ENCODE results near the gene ADGRD2. TPM values are rescaled to one million over a fixed set of nuclear protein-coding genes. Genes with fewer than 3 reads are reported as not detected.
A peak's percentile ranks its signal among the peaks of the same experiment; 100 is the strongest.

The ADGRD2 gene
- total RNA-seq, 1 donor from 2014 or later = not detected

- Mint-ChIP-seq H3K27me3 (ENCODE audit: unreplicated experiment) (peaks cover 4% of the 10 kb centered on the region), H3K4me1 (ENCODE audit: low read depth, unreplicated experiment) (no peaks in the 10 kb centered on the region), H3K36me3 (ENCODE audit: unreplicated experiment) (peaks cover 9% of the 10 kb centered on the region), H3K9me3 (ENCODE audit: unreplicated experiment) (no peaks in the 10 kb centered on the region), H3K4me3 (ENCODE audit: unreplicated experiment) (no peak overlapping the region), H3K27ac (ENCODE audit: unreplicated experiment) (no peak overlapping the region)
- no peak for DNase-seq
- TF ChIP-seq, protein P1, sequence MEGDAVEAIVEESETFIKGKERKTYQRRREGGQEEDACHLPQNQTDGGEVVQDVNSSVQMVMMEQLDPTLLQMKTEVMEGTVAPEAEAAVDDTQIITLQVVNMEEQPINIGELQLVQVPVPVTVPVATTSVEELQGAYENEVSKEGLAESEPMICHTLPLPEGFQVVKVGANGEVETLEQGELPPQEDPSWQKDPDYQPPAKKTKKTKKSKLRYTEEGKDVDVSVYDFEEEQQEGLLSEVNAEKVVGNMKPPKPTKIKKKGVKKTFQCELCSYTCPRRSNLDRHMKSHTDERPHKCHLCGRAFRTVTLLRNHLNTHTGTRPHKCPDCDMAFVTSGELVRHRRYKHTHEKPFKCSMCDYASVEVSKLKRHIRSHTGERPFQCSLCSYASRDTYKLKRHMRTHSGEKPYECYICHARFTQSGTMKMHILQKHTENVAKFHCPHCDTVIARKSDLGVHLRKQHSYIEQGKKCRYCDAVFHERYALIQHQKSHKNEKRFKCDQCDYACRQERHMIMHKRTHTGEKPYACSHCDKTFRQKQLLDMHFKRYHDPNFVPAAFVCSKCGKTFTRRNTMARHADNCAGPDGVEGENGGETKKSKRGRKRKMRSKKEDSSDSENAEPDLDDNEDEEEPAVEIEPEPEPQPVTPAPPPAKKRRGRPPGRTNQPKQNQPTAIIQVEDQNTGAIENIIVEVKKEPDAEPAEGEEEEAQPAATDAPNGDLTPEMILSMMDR (IDR thresholded peaks at IDR 0.05; ENCODE audit: partially characterized antibody, unreplicated experiment) = no peak
These were observed 13.2 kb upstream of the ADGRD2 start for GRCh38 chr9:124437086-124437485.

DNA sequence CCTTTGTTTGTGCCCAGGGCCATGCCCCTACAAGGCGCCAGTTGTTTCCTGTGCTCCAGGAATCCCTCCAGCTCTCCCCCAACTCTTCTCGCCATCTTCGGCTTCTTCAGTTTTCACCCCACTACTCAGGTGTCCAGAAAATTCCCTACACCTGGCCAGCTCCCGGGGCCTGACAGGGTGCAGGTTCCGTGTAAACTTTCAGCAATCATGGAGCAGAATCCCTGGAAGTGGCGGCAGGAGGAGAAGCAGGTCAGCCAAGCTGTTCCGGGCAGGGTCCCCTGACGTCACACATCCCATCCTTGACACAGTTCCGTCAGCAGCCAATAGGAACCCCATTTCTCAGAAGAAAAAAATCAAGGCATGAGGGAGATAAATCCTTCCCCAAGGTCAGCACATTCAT lies 12.2 kb upstream of the ADGRD2 start:
- Mint-ChIP-seq H3K4me3 (ENCODE audit: unreplicated experiment) (no peak overlapping the region), H3K4me1 (ENCODE audit: low read depth, unreplicated experiment) (no peaks in the 10 kb centered on the region), H3K36me3 (ENCODE audit: unreplicated experiment) (peaks cover 9% of the 10 kb centered on the region), H3K27ac (ENCODE audit: unreplicated experiment) (no peak overlapping the region), H3K9me3 (ENCODE audit: unreplicated experiment) (no peaks in the 10 kb centered on the region), H3K27me3 (ENCODE audit: unreplicated experiment) (peaks cover 4% of the 10 kb centered on the region)
- TF ChIP-seq, protein P1 (IDR thresholded peaks at IDR 0.05; ENCODE audit: partially characterized antibody, unreplicated experiment) = no peak
- DNase-seq = no peak

DNA sequence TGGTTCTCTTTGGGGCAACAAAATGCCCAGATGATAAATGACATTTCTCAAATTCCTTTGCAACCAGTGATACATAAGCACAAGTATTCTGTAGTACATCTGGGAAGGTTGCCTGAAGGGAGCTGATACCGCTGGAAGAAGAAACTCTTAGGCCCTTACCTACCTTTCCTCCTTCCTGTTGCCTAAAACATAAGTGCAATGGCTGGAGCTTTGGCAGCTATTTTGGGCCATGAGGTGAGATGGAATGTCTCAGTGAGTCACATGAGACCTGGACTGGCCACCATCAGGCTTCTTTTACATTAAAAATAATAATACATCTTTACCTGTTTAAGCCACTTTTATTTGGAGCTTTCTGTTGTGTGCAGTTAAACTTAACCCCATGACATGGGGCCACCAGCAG lies 11.2 kb upstream of the ADGRD2 start:
- TF ChIP-seq, protein P1 (IDR thresholded peaks at IDR 0.05; ENCODE audit: partially characterized antibody, unreplicated experiment) = no peak

GRCh38 chr9:124439686-124440243 lies 10.5 kb upstream of the ADGRD2 start:
- TF ChIP-seq, protein P1 (IDR thresholded peaks at IDR 0.05; ENCODE audit: partially characterized antibody, unreplicated experiment) = no peak
- H3K4me3 Mint-ChIP-seq (ENCODE audit: unreplicated experiment) = no peak overlapping the region
- H3K36me3 Mint-ChIP-seq (ENCODE audit: unreplicated experiment) = peaks cover 5% of the 10 kb centered on the region
- no peaks in the 10 kb centered on the region for H3K9me3 Mint-ChIP-seq (ENCODE audit: unreplicated experiment)
- DNase-seq = no peak
- H3K4me1 Mint-ChIP-seq (ENCODE audit: low read depth, unreplicated experiment) = no peaks in the 10 kb centered on the region
- H3K27me3 Mint-ChIP-seq (ENCODE audit: unreplicated experiment) = peaks cover 2% of the 10 kb centered on the region
- H3K27ac Mint-ChIP-seq (ENCODE audit: unreplicated experiment) = no peak overlapping the region

More for the DNA sequence above, 11.2 kb upstream of the ADGRD2 start:
- Mint-ChIP-seq H3K27me3 (ENCODE audit: unreplicated experiment) (peaks cover 4% of the 10 kb centered on the region), H3K36me3 (ENCODE audit: unreplicated experiment) (peaks cover 9% of the 10 kb centered on the region), H3K9me3 (ENCODE audit: unreplicated experiment) (no peaks in the 10 kb centered on the region), H3K4me3 (ENCODE audit: unreplicated experiment) (no peak overlapping the region), H3K4me1 (ENCODE audit: low read depth, unreplicated experiment) (no peaks in the 10 kb centered on the region), H3K27ac (ENCODE audit: unreplicated experiment) (no peak overlapping the region)
- no peak for DNase-seq

DNA sequence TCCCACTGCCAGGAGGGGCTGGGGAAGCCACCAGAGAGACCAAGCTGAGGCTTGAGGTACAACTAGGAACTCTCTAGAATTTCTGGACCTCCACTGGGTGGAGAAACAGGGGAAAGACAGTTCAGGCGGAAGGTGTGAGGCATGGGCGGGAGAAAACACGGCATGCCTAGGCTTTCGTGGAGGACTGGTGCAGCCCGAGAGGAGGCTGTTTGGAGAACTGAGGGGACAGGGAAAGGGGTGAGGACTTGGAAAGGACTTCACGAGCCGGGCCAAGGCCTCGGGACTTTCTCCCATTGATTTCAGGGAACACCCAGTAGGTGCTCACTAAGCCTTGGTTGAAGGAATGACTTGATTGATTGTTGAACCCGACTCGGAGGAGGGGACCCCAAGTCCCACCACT lies 9.5 kb upstream of the ADGRD2 start:
- Mint-ChIP-seq H3K4me1 (ENCODE audit: low read depth, unreplicated experiment) (no peaks in the 10 kb centered on the region), H3K36me3 (ENCODE audit: unreplicated experiment) (peaks cover 5% of the 10 kb centered on the region), H3K9me3 (ENCODE audit: unreplicated experiment) (peaks cover 2% of the 10 kb centered on the region), H3K4me3 (ENCODE audit: unreplicated experiment) (peak overlapping the region; percentile 46), H3K27ac (ENCODE audit: unreplicated experiment) (no peak overlapping the region), H3K27me3 (ENCODE audit: unreplicated experiment) (peaks cover 2% of the 10 kb centered on the region)
- DNase-seq = no peak
- TF ChIP-seq, protein P1 (IDR thresholded peaks at IDR 0.05; ENCODE audit: partially characterized antibody, unreplicated experiment) = no peak

Measured in glutamatergic neuron (in vitro differentiated cells).